GM04504 (cell line): Measurements from ENCODE around the gene ARMC8.

Experiments used
- DNase-seq: peaks from one replicate; pipeline ENCODE4 v3.0.0-alpha.2; 2012; ENCODE audit warnings: low read depth

ARMC8 gene

DNA sequence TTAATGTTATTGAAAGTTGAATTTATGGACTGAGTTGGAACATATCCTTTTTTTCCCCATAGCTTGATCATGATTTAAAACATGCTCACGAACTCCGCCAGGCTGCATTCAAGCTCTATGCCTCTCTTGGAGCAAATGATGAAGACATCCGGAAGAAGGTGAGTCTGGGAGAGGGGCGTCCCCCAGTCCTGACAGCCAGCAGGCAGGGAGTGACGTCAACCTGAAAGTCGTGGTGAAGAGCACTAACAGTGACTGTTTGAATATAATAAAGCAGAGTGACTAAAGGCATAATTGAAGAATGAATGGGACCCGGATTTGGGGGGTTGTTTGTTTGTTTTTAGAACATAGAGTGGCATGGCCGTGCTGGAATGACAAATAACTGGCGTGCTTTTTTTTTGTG, 57.9 kb downstream of the ARMC8 start:
- no peak for DNase-seq

DNA sequence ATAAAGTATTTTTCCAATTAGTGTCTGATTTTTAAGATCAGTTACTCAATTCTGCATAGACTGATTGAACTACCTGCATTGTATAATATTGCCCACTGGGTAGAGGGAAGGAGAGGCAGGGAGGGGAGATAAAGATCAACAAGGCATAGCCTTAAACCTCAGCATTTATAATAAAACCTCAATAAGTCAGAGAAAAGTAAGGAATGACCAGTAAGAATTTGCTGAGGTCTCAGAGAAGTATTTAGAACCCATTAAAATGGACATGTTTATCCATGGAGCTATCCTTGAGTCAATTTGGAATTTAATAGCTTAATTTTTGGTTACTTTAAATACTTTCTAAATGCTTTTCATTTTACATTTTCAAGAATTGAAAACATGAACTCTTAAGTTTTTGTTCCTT, 62.5 kb downstream of the ARMC8 start:
- DNase-seq, result no peak

DNA sequence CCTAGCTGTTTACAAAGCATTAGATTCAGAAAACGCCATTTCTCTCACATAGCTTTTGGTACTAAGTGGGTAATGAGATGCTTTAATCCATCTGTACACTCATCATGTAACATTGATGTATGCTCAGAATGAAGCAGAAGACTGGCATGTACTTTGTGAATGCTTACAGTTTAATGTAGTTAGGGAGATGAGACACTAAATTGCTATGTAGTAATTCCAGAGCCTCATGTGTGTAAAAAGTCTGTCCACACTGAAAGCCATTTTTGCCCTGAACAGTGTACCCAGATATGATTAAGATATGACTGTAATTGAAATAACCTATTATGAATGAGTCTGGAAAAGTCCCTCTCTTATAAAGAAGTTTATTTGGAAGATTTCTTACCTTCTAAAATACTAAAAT, 66.5 kb downstream of the ARMC8 start:
- DNase-seq, result no peak

DNA sequence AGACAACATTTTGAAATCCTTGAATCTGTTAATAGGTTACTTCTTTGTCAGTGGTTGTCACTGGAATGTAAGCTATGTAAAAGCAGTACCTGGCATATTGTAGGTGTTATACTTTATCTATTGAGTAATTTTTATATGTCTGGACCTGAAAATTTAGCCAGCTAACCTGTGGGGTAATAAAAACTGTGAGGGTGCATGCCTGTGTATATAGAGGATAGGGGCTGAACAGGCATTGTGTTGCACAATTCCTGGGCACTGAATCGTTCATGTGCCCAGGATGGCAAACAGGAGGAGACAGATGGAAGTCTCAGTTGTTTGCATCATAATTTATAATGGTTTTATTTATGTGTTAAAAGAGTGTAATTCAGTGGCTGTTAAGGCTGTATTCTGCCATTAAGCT, 67.1 kb downstream of the ARMC8 start:
- DNase-seq, result no peak

DNA sequence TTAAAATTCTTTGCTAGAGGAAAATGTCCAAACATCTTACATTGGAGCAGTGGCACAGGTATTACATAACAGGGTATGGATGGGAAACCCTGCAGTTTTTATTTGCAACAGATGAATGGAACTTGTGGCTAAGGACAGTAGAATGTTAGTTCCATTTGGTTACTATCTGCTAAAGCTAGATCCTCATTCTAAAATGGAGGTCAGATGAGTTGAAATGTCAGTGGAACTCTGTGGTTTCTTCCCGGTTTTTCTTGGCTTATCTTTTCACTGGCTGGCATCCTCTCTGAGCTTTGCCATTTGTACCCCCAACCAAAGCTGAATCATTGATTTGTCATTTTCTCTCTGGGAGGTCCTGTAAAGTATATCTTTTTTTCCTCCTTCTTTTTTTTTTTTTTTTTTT, 68.9 kb downstream of the ARMC8 start:
- no peak for DNase-seq

DNA sequence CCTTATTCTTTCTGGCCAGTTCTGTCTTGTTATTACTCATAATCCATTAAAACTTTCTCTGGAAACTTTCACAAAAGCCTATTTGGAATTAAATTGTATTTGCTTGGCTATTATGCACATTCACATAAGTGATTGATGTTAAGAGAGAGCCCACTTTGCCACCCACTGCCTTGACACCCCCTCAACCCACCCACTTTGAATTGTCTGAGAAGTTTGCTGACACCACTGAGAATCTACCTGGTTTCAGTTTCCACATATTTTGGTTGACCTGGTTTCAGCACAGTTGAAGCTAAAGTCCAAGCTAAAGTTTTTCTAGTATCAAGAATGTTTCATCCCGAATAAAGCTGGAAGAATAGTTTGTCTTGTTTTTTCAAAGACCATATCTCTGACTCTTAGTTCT, 70.9 kb downstream of the ARMC8 start:
- no peak for DNase-seq

DNA sequence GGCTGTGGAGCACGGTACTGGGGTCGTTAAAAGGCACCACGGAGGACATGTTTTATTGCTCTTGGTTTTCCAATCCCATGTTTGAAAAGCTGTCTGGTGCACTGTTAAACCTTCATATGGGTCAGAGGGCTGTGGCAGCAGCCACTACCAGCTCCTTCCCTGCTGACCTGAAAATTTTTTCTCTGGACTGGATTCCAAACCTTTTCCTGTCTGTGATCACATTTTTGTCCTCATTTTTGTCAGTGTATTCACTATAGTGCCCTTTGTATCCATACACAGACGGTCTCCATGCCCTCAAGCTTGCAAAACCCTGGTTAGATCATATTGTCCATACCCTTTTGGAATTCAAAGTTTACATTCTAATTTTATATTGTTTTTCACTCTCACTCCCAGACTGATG, 72.0 kb downstream of the ARMC8 start:
- no peak for DNase-seq

DNA sequence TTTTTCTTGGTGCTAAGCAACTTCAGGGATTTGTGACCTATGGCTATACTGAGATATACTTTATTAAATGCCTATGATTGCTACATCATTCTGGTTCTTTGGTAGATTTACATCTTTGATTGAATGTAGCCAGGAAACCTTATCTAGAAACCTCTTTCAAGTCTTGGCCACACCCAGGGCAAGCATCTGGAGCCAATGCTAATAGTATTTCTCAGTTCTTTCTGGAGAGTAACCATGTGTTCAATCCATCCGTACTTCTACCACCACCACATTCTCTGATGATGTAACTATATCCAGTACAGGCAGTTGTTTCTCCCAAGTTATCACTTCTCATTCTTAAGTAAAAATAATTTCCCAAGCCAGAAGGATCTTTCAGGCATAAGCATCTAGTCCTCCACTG, 73.5 kb downstream of the ARMC8 start:
- DNase-seq, result no peak

DNA sequence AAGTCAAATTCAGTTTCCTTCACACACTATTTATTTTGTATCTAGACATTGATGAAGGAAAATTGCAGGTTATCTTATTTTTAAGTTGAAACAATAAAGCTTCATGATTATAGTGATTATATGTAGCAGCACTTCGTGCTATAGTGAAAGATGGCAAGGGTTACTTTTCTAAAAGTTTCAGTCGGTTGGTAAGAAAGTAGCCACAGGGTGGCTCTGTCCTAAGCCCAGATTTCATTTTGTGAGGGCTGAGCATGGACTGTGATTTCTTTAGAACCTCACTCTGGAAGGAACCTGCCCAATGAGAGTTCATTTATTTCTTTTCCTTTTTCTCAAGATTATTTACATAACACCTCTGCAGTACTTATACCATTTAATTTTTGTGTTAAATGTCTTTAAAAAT, 76.0 kb downstream of the ARMC8 start:
- no peak for DNase-seq

DNA sequence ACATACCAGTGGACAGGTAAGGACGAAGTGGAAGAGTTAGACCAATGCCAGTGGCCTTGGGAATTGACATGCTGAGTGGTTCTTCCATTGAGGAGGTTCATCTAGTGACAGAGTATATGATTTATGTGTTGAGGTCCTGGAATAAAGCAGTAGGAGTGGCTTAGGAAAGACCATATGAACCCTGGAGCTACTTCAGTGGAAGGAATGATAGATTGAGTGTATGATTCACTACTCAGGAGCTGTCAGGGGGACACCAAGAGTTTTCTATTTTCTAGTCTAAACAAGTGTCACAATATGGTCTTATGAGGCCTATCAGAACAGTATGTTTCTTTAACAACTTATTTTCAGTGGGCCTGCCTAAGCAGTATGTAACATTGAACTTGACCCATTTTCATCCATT, 78.6 kb downstream of the ARMC8 start:
- DNase-seq, result no peak

DNA sequence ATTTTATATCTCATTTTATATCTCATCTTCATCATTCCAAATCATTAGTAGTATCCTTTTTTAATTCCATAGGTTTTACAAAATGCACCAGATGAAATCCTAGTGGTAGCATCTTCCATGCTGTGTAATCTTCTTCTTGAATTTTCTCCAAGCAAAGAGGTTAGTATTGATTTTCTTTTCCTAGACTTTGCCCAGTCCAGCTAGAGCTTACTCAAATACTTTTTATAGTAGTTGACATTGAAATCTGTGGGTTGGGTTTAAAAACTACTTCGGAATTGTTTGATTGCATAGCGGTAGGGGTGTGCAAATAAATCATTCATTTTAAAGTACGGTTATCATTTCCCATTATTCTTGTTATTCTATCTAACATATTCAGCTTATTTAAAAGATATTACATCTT, 80.0 kb downstream of the ARMC8 start:
- no peak for DNase-seq

DNA sequence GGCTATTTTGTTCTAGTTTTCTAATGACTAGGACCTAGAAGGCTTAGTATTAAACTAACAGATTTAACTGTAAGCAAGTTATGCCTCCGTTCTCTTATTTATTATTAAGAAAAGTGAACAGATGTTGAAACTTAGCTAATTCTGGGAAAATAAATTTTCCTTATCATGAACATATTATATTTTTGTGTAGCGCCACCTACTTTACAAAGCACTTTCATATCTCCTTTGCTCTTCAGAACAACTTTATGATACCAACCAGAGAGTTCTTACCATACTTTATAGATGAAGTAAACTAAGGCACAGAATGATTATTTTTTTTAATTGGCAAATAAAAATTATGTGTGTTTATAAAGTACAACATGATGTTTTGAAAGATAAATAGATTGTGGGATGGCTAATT, 83.1 kb downstream of the ARMC8 start:
- DNase-seq, result no peak

DNA sequence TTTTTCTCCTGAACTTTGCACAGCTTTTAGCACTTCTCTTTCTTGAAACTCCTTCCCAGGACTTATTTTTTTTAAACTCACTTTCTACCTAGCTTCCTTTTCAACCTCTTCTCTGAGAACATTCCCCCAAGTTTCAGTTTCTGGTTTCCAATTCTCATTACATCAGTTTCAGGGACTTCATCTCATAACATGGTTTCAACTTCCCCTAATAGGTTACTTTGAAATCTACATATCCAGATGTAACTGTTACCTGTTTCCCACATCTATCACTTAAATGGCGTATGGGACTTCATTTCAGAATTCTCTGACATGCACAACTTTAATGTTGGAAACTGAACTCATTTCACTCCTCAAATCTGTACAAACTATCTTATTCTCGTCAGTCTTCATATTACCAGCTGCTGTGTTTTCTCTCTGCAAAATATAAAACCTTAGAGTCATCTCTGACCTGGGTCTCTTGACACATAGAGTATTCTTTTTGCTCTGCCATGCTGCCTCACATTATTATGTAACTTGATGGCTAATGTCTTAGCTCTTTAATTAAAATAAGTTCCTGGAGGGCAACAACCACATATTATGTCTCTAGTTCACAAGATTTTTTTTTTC, 84.2 kb downstream of the ARMC8 start:
- no peak for DNase-seq

DNA sequence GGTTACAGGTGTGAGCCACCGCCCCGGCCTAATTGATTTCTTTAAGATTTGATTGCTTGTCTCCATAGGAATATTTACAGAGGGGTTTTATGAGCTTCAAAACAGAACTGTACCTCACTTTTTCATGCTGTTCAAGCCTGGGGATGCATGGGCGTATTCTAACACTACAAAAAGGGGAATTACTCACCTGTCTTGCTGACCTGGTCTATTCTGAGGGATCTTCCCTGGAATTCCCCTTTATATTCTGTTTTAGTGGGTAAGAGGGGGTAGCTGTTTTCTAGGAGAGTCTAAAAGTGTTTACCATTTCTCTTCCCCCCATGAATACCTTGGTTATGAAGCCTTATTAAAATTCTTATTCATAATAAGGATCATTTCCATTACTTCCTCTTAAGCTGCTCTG, 94.5 kb downstream of the ARMC8 start:
- no peak for DNase-seq

DNA sequence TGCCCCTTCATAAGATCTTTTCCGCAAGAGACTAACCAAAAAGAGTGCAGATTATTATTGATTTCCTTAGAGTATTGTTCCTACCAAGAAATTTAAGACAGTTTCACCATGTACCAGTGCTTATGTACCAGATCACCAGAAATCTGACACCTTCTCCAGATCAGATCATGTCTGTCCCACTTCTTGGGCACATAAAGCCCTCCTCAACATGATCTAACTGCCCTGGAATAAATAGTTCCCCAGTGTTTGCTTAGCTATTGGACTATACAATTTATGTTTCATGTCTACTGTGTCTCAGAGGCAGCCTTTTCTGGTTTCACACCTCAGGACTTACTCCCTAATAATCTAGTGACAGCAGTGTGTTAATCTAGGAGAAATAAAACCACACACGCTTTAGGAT, 95.7 kb downstream of the ARMC8 start:
- no peak for DNase-seq

DNA sequence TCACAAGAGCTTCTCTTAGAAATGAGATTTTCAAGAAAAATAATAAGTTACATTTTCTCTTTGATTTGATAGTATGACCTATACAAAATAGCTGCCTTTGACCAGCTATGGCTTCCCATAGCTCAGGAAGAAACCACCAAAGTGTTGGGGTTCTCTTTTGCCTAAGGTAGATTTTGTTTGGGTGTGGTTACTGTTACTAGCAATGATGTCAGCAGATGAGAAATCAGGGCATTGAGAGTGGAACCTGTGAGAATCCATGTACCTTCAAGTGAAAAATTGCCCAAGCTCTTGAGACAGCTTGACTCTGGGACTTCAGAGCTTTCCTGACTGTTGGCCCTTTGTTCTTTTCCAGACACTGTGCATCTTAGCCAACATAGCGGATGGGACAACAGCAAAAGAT, 97.0 kb downstream of the ARMC8 start:
- DNase-seq, result no peak

DNA sequence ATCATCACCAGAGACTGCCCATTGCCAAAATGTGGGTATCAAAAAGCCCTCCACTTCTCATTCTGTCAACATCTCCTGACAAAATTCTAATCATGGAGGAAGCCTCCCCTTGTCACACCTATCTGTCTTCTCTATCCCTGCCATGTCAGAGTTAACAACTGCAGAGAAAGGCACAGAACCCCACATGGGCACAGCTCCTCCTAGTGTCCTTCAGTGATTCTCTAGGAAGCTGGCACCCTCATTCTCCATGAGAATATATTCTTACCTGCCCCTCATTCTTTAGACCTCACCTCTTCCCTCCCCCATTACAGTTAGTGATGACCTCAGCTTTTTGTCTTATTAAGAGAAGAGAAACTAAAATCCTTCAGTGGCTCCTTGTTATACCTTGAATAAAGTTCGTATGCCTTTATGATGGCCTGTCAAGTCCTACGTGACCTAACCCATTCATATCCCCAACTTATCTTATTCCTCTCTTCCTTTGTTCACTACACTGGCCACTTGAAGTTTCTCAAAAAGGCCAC, 97.9 kb downstream of the ARMC8 start:
- no peak for DNase-seq

DNA sequence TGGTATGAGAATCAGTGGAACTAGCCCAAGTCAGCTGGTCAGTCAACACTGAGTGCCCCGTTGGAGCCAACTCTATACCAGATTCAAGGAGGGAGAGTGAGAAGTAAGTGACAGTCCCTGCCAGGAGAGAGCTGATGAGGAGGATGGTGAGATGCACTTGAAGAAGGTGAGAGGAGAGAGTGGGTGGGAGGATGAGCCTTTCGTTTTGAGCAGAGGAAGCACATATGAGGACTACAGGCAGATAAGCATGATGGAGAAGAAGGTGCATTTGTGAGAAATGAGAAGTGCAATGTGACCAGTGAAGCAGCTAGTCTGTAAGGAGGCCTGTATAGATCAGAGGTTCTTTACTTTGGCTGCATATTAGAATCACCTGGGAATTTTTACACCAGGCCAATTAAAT, 102.2 kb downstream of the ARMC8 start:
- no peak for DNase-seq

DNA sequence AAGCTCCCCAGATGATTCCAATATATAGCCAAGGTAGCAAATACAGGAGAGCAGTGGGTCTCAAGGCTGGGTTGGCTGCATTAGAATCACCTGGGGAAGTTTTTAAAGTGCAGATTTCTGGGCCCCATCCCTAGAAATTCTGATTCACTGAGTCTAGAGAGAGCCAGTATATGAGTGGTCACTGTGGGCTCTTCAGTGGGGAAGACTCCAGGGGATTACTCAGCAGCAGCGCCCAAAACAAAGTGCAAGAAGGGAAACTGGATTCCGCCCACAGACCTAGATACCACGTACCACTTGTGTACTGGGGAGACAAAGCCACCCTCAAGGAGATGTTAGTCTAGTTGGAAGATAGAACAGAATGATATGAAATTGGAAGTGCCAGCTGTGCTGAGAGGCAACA, 102.6 kb downstream of the ARMC8 start:
- no peak for DNase-seq

DNA sequence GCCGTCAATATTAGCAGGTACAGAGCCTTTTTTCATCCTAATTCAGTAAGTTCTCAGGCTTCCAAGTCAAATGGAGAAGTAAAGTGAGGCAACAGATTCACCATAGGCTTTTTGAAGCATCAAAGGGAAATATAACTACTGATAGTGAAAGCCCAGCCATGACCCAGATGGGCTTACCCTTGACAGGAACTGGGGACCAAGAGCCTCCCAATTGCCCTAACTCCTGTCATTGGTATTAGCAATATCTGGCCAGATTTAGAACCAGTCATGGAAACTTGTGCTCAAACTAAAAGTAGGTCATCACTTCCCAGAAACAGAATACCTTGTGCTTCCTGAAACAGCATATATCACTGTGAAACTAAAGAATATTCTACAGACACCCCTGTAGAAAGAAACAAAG, 109.5 kb downstream of the ARMC8 start:
- DNase-seq, result no peak

DNA sequence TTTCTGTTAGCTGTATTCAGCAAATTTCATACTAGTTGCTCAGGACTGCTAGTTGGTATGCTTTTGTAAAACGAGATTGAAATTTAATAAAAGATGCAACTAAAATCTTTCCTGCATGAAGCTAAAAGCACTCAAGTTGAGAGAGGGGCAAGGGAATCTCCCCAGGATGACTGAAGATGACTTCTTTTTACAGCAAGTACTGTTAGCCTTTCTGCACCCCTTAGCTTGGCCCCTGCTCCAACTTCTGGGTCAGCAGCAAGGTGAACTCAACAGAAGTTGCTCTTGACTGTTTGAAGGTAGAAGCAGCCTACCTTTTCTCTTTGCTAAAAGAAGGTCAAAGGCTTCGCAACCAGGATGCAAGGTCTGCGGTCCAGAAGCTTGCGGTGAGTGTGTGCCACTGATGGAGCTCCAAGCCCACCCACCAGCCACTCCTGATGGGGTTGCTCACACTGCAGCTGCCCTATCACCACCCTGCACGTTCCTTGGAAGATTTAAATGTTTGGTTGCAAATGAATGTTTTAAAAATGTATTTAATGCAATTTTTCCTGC, 110.0 kb downstream of the ARMC8 start:
- no peak for DNase-seq

DNA sequence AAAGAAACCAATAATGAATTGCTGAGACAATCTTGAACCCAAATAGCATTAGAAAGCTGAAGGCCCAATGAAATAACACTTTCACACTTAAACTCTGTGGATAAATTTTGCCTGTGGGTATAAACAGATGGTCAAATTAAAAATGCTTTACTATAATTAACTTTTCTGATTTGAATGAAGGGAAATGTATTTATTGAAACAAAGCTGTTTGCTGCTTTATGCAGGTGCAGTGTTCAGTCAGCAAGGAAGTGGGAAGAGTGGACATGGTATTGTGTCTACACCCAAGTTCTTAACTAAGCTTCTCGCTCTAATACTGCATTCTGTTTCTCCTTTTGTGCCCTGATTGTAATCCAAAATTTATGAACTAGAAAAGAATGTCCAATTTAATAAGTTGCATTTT, 110.8 kb downstream of the ARMC8 start:
- DNase-seq, result no peak

DNA sequence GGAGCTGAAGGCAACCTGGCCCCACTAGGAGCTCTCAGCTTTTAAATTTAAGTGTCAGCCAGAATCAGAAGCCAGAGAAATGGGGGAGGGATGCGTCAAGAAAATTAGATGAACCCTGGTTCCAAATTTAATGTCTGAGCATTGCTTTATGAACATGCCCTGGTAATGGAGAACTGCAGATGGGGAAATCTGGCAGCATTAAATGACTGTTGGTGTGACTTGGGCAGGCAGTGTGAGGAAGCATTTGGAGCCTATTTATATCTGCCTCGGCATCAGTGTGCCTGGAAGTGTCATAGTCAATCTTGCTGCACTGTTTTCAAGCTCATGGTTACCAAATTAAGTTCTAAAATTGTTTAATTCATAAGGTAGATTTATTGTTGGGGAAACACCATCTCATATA, 113.5 kb downstream of the ARMC8 start:
- DNase-seq, result no peak

DNA sequence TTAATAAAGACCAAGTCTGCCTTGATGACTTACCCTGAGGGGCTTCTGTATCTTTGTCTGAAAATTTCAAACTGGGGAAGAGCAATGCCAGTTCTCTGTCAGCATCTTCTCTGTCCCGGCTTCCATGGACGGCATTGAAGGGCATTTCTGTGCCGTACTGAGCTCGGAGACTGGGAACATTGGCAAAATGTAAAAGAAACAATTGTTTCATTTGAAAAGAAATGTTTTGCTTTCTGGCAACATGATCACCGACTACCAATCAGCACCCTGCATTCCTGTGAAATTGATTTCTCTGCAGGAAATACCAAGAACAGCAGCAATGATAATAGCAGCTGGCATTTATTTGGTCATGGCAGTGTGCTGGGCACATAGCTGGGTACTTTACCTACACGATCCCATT, 116.4 kb downstream of the ARMC8 start:
- DNase-seq, result no peak

DNA sequence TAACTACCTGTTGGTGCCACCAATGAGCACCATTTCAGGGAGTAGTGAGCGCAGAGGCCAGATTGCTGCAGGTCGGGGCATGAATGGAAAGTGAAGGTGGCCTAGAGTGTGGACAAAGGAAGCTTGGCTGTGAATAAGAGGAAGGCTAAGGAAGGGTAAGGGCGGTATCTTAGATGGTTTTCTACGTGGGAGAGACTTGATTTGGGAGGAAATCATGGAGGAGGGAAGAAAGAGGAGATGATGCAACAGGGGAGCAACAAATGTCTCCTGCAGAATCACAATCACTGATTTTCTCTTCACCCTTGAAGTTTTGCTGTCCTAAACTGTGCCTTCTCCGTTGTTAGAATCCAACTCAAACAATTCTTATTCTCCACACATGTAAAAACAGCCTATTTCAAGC, 120.8 kb downstream of the ARMC8 start:
- no peak for DNase-seq
